Anterior cingulate cortex (tissue), 58 donors: Measurements from ENCODE around the gene RABEPK.
"Not testable (repeated sequence)": the region's sequence is repeated elsewhere in the genome, so short reads cannot be mapped to it uniquely, and the experiment has no call there.

ENCODE experiments used
- DNase-seq, 58 donors: peaks; one replicate each; lab custom pipeline; 2025; lab: John Stamatoyannopoulos, UW

Gene RABEPK

DNA sequence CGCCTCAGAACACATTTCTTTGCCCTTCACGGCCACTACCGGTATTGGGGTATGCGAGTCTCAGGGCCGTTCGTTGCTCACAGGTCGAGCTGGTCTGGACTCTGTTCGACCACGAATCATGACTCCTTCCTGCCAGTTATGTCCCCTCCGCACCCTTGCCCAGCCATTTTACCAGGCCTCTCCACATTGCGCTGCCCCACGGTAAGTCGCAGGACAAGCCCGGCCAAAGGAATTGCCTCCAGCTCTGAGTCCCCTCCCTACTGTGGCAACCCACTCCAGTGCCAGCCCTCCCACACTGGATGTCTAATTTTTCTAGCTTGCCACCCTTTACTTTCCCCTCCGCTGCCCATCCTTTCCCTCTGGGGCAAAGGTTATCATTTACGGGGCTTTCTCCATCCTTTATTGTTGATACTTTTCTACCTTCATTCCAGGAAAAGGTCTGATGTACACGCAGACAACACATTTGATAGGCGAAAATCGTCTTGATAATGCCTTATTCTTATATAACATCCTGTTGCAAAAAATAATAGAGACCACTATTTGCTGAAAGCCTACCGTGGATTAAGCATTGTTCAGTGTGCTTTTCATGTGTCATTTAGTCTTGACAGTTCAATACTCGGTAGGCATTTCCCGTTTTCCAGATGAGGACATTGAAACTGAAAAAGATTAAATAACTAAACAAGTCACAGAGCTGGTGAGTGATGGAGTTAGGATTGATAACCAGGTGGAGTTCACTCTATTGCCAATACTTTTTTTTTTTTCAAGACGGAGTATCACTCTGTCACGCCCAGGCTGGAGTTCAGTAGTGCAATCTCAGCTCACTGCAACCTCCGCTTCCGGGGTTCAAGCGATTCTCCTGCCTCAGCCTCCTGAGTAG is 41.8 kb downstream of the RABEPK start:
- peak in 17 of 58 donors; percentile 23 to 70 (median 50) for DNase-seq

DNA sequence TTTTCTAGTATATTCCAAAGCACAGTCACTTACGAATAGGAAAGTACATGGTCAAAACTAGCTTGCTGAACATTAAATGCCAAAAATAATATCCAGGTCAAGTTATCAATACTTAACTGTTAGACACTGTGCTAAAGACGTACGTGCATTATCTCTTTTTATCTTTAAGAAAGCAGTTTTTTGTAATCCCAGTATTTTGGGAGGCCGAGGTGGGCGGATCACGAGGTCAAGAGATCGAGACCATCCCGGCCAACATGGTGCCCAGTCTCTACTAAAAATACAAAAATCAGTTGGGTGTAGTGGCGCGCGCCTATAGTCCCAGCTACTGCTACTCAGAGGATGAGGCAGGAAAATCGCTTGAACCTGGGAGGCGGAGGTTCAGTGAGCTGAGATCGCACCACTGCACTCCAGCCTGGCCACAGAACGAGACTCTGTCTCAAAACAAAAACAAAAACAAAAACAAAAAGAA is 43.5 kb downstream of the RABEPK start:
- no peak for DNase-seq

DNA sequence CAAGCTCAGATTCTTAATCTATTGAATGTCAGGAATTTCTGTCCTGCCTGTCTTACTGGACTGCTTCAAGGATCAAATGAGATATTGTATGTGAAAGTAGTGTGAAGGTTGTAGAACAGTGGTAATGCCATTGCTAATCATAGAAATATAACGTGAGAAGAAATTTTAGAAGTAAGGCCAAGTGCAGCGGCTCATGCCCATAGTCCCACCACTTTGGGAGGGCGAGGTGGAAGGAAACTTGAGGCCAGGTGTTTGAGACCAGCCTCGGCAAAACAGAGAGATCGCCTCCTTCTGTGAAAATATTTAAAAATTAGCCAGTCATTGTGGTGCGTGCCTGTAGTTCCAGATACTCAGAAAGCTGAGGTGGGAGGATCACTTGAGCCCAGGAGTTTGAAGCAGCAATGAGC is 45.9 kb downstream of the RABEPK start:
- no peak for DNase-seq

DNA sequence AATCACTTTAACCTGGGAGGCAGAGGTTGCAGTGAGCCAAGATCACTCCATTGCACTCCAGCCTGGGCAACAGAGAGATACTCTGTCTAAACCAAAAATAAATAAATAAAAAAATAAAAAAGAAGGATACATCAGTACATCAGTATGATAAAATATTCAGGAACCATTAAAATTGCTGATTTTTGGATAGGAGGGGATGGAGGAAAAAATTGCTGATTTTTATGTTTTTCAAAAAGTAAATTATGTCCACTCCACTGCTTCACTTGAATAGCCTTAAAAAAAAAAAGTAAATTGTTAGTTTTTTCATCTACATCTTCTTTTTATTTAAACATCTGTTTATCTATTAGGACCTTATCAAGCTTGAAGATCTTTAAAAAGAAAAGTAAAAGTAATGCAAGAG is 53.9 kb downstream of the RABEPK start:
- DNase-seq = no peak

- no peak for DNase-seq
These were observed 55.5 kb downstream of the RABEPK start for GRCh38 chr9:125255781-125256391.

- no peak for DNase-seq
These were observed 57.9 kb downstream of the RABEPK start for GRCh38 chr9:125258160-125258785.

- peak in 3 of 58 donors; percentile 2 to 8 (median 5) for DNase-seq
These were observed 58.6 kb downstream of the RABEPK start for GRCh38 chr9:125258832-125259534.

GRCh38 chr9:125260561-125260960 is 60.2 kb downstream of the RABEPK start:
- DNase-seq = no peak

DNA sequence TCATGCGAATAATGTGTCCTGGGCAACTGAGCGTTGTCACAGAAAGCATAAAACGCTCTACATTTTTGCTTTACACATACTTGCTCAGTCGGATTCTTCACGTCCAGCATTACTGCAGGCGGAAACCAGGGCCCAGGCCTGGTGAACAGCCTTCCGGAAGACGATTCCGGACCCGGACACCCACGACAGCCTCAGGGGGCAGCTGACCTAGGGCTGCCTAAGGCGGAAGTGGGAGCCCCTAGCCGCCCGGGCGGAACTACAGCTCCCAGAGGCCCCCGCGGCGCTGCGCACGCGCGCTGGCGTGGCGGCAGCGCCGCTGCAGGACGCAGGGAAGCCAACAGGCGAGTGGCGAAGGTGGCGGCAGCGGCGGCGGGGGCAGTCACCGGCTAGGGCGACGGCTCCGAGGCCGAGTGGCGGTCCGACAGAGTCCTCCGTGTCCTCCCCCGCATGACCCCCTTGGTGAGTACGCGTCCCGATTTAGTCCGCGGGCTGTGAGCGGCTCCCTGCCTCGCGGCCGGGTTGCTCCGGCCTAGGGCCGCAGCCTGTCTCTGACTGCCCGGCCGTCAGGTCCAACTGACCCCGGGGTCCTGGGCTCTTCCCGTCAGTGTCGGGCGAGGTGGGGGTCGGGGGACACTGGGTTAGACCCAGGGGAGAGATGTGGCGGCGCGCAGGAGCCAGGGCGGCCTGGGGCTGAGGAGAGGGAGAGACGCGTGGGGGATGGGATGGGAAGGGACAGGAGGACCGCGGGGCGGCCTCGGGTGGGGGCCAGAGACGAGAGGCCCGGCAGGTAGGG is 61.4 kb downstream of the RABEPK start, which contains the start of gene GAPVD1:
Gene GAPVD1, plus strand, starts transcription at position 326 of the 793 bp plus-strand sequence. CDS start 37,096 bp downstream, outside the sequence.
- DNase-seq = peak; percentile 24 to 92 (median 80)

- peak in 1 of 58 donors; percentile 39 for DNase-seq
These were observed 62.1 kb downstream of the RABEPK start for GRCh38 chr9:125262294-125262991.

- not testable (repeated sequence) for DNase-seq
These were observed 63.7 kb downstream of the RABEPK start for GRCh38 chr9:125264068-125264467.

DNA sequence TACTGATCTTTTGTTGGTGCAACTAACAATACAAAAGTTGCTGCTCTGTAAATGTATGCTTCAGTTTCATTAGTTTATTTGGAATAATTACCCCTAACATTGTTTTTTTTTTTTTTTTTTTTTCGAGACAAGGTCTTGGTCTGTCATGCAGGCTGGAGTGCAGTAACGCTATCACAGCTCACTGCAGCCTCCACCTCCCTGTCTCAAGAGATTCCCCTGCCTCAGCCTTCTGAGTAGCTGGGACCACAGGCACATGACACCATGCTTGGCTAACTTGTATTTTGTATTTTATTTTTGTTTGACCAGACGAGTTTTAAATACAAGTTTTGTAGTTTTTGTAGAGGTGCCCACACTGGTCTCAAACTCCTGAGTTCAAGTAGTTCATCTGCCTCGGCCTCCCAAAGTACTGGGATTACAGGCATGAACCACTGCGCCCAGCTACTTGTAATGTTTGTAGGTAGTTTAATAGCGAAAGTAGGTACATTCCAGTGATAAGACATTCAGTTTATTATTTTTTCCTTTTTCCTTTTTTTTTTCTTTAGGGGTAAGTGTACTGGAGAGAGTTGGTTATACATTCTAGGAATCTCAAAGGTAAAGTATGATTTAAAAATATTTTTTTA is 68.2 kb downstream of the RABEPK start:
- DNase-seq = no peak

DNA sequence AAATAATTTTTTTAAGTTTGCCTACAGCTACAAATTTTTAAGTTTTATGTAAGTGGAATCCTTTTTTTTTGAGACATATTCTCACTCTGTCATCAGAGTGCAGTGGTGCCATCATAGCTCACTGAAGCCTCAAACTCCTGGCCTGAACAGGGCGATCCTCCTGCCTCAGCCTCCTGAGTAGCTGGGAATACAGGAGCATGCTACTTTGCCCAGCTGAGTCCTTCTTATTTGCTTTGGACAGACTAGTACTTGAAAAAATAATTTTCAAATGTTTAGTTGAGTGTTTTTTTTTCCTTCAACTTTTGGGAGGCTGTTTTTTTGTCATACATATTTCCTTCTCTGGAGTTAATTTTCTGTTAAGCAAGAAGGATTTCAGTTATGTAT is 68.7 kb downstream of the RABEPK start:
- no peak for DNase-seq

- no peak for DNase-seq
These were observed 70.7 kb downstream of the RABEPK start for GRCh38 chr9:125271081-125271480.

DNA sequence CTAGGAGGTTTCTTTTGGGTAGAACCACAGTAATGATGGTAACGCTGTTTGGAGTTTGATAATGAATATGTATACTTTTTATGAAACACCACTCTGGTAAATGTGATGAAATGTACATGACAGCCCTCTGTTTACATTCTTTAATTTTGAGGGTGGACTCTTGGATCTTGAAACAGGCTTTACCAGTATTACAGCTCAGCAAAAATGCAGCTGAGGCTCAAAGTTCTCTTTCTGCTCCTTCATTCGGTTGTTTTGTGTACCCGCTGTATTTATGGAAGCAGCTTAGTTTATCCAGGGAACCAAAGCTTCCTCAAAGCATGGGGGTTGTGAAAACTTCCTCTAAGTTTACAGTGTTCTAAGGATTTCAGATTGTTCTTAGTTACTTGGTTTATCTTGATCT is 72.4 kb downstream of the RABEPK start:
- no peak for DNase-seq

DNA sequence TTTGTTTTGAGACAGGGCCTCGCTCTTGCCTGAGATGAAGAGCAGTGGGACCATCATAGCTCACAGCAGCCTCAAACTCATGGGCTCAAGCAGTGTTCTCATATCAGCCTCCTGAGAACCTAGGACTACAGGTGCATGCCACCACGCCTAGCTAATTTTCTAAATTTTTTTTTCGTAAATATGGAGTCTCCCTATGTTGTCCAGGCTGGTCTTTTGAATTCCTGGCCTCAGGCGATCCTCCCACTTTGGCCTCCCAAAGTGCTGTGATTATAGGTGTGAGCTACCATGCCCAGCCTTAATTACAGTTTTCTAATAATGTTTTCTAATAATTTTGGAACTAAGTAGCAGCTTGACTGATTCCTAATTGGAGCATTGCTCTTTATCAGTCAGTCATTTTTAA is 76.4 kb downstream of the RABEPK start:
- DNase-seq = no peak

- DNase-seq = no peak
These were observed 77.1 kb downstream of the RABEPK start for GRCh38 chr9:125277411-125277810.

GRCh38 chr9:125280945-125281344 is 80.6 kb downstream of the RABEPK start:
- DNase-seq = no peak
